C4-2B (cell line): ENCODE results near the gene SPATA21.

ENCODE experiments used
- H3K27ac ChIP-seq: fragments of 450-650 bp; 2 replicates; pipeline ENCODE4 v1.5.1; 2017
- CTCF ChIP-seq: fragments of 450-650 bp; conservative IDR thresholded peaks from 2 replicates; pipeline ENCODE4 v1.5.1; 2017; ENCODE audit warnings: mild to moderate bottlenecking
- ZFX ChIP-seq: fragments of 450-650 bp; IDR thresholded peaks from 2 replicates; pipeline ENCODE4 v1.6.1; 2017

SPATA21 gene

GRCh38 chr1:16380868-16381267 lies 56.4 kb downstream of the SPATA21 start:
- TF ChIP-seq CTCF (no peak), ZFX (no peak)
- H3K27ac ChIP-seq = no peak overlapping the region

- TF ChIP-seq CTCF = no peak
- no peak for TF ChIP-seq ZFX
- H3K27ac ChIP-seq = no peak overlapping the region
These were observed 58.8 kb downstream of the SPATA21 start for GRCh38 chr1:16378443-16378842.

- TF ChIP-seq CTCF (no peak), ZFX (no peak)
These were observed 60.3 kb downstream of the SPATA21 start for GRCh38 chr1:16376971-16377370.

GRCh38 chr1:16375521-16376340 lies 61.5 kb downstream of the SPATA21 start:
- TF ChIP-seq ZFX (no peak), CTCF (no peak)
- H3K27ac ChIP-seq = no peak overlapping the region

More at GRCh38 chr1:16376971-16377370, 60.3 kb downstream of the SPATA21 start:
- H3K27ac ChIP-seq = no peak overlapping the region

GRCh38 chr1:16374266-16374665 lies 63.0 kb downstream of the SPATA21 start:
- no peak overlapping the region for H3K27ac ChIP-seq
- TF ChIP-seq CTCF = no peak
- TF ChIP-seq ZFX = no peak

- no peak for TF ChIP-seq ZFX
- TF ChIP-seq CTCF = no peak
- H3K27ac ChIP-seq = no peak overlapping the region
These were observed 64.5 kb downstream of the SPATA21 start for GRCh38 chr1:16372535-16373285.

- H3K27ac ChIP-seq = no peak overlapping the region
- no peak for TF ChIP-seq CTCF
- no peak for TF ChIP-seq ZFX
These were observed 65.5 kb downstream of the SPATA21 start for GRCh38 chr1:16371725-16372124.
